Astrocyte (in vitro differentiated cells and primary cell): ENCODE measurements around the gene SPPL2A. TPM values are rescaled to one million over a fixed set of nuclear protein-coding genes. Genes with fewer than 3 reads are reported as not detected.

Experiments used
- DNase-seq: peaks from one replicate; pipeline ENCODE4 v3.0.0-alpha.2; 2010; ENCODE audit warnings: low read depth
- FAIRE-seq: peaks from 2 replicates; lab custom pipeline; 2011; peaks lifted over from hg19 to GRCh38; lab: Jason Lieb, UNC
- H2AFZ ChIP-seq: 2 replicates; pipeline ENCODE4 v1.6.0; 2012; ENCODE audit warnings: low read depth, low read length, inconsistent platforms
- H3K27ac ChIP-seq: 2 replicates; pipeline ENCODE4 v1.5.1; 2011; ENCODE audit warnings: low read depth, low read length, inconsistent platforms
- H3K27me3 ChIP-seq: 2 replicates; pipeline ENCODE4 v1.6.0; 2011; ENCODE audit warnings: low read length, inconsistent platforms; ENCODE audit not compliant: insufficient read depth
- H3K36me3 ChIP-seq: 2 replicates; pipeline ENCODE4 v1.5.1; 2011; ENCODE audit warnings: low read length, inconsistent platforms; ENCODE audit not compliant: insufficient read depth
- H3K4me1 ChIP-seq: 2 replicates; pipeline ENCODE4 v1.5.1; 2011; ENCODE audit warnings: low read length, inconsistent platforms; ENCODE audit not compliant: insufficient read depth
- H3K4me2 ChIP-seq: 2 replicates; pipeline ENCODE4 v1.6.0; 2012; ENCODE audit warnings: low read length, inconsistent platforms
- H3K4me3 ChIP-seq: 2 replicates; pipeline ENCODE4 v1.5.1; 2011; ENCODE audit warnings: low read depth, mild to moderate bottlenecking, low read length, inconsistent platforms; ENCODE audit not compliant: insufficient read depth
- H3K79me2 ChIP-seq: 2 replicates; pipeline ENCODE4 v1.6.0; 2012; ENCODE audit warnings: mild to moderate bottlenecking, low read length, inconsistent platforms; ENCODE audit not compliant: insufficient read depth
- H3K9ac ChIP-seq: 2 replicates; pipeline ENCODE4 v1.6.0; 2012; ENCODE audit warnings: mild to moderate bottlenecking, low read length, inconsistent platforms
- H3K9me3 ChIP-seq: 2 replicates; pipeline ENCODE4 v1.5.1; 2012; ENCODE audit warnings: low read depth, mild to moderate bottlenecking, low read length, inconsistent platforms; ENCODE audit not compliant: insufficient read depth
- H4K20me1 ChIP-seq: 2 replicates; pipeline ENCODE4 v1.6.0; 2012; ENCODE audit warnings: low read length, inconsistent platforms; ENCODE audit not compliant: insufficient read depth
- H3K27ac Mint-ChIP-seq: one replicate; pipeline ENCODE4 v1.8.0; 2021; ENCODE audit warnings: mild to moderate bottlenecking, mixed read lengths; ENCODE audit not compliant: unreplicated experiment
- H3K27me3 Mint-ChIP-seq: one replicate; pipeline ENCODE4 v1.8.0; 2021; ENCODE audit warnings: low read depth, mixed read lengths; ENCODE audit not compliant: unreplicated experiment
- H3K36me3 Mint-ChIP-seq: one replicate; pipeline ENCODE4 v1.8.0; 2021; ENCODE audit warnings: low read depth, mixed read lengths; ENCODE audit not compliant: unreplicated experiment
- H3K4me1 Mint-ChIP-seq: one replicate; pipeline ENCODE4 v1.8.0; 2021; ENCODE audit warnings: low read depth, mixed read lengths; ENCODE audit not compliant: unreplicated experiment
- H3K4me3 Mint-ChIP-seq: one replicate; pipeline ENCODE4 v1.8.0; 2021; ENCODE audit warnings: mild to moderate bottlenecking, moderate library complexity, mixed read lengths; ENCODE audit not compliant: unreplicated experiment
- H3K9me3 Mint-ChIP-seq: one replicate; pipeline ENCODE4 v1.8.0; 2021; ENCODE audit warnings: mild to moderate bottlenecking, mixed read lengths; ENCODE audit not compliant: unreplicated experiment
- EZH2 ChIP-seq: IDR thresholded peaks from 2 replicates; pipeline ENCODE4 v1.6.1; 2012; ENCODE audit warnings: mild to moderate bottlenecking, low read length, inconsistent platforms; ENCODE audit not compliant: insufficient read depth
- total RNA-seq: library from RNA; stranded (reverse); gene quantifications from 2 replicates; pipeline ENCODE4 v1.2.1, GENCODE V29; 2021
- TF ChIP-seq, protein P1 (sequence below): IDR thresholded peaks from 2 replicates; pipeline ENCODE4 v1.5.1; 2011; ENCODE audit warnings: low read depth, mild to moderate bottlenecking, inconsistent platforms, low read length, moderate library complexity; ENCODE audit not compliant: insufficient read depth

SPPL2A gene
- total RNA-seq, 1 donor from 2014 or later, result 56.0 TPM

DNA sequence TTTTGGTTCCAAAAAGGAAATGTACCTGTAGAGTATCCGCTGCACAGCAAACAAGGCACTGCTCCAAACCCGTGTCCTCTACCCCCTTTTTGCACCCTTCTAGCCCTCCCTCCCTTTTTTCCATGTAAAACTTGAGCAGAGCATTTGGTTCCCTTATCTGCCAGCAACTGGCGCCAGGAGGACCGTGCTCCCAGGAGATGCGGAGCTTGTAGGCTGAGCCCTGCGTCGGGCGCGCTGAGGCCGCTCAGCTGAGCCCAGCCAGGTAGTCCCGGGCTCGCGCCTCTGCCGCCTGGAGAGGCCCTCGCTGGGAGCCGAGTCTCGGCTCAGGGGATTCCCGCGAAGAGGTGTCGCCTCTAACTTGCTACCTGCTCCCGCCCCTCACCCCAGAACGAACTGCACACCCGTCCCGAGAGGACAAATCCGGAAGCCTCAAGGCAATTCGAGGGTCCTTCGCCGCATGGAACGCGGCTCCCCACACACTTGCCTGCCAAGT, 79.5 kb downstream of the SPPL2A start:
- H3K9me3 Mint-ChIP-seq, result no peaks in the 10 kb centered on the region
- H3K9ac ChIP-seq, result peak overlapping the region; percentile 95
- H3K4me3 ChIP-seq, result peak overlapping the region; percentile 94
- peaks cover 12% of the 10 kb centered on the region for H3K4me1 ChIP-seq
- DNase-seq (peak; percentile 47), FAIRE-seq (no peak)
- H4K20me1 ChIP-seq, result peaks cover 49% of the 10 kb centered on the region
- peak overlapping the region; percentile 90 for H3K27ac ChIP-seq
- TF ChIP-seq, protein P1, sequence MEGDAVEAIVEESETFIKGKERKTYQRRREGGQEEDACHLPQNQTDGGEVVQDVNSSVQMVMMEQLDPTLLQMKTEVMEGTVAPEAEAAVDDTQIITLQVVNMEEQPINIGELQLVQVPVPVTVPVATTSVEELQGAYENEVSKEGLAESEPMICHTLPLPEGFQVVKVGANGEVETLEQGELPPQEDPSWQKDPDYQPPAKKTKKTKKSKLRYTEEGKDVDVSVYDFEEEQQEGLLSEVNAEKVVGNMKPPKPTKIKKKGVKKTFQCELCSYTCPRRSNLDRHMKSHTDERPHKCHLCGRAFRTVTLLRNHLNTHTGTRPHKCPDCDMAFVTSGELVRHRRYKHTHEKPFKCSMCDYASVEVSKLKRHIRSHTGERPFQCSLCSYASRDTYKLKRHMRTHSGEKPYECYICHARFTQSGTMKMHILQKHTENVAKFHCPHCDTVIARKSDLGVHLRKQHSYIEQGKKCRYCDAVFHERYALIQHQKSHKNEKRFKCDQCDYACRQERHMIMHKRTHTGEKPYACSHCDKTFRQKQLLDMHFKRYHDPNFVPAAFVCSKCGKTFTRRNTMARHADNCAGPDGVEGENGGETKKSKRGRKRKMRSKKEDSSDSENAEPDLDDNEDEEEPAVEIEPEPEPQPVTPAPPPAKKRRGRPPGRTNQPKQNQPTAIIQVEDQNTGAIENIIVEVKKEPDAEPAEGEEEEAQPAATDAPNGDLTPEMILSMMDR, result no peak
- no peak for TF ChIP-seq EZH2
- peak overlapping the region; percentile 93 for H2AFZ ChIP-seq
- no peaks in the 10 kb centered on the region for H3K27me3 ChIP-seq
- H3K27me3 Mint-ChIP-seq, result no peaks in the 10 kb centered on the region
- H3K36me3 Mint-ChIP-seq, result peaks cover 2% of the 10 kb centered on the region
- H3K4me2 ChIP-seq, result peak overlapping the region; percentile 95
- H3K79me2 ChIP-seq, result peaks cover 54% of the 10 kb centered on the region
- H3K36me3 ChIP-seq, result peaks cover 2% of the 10 kb centered on the region
- peak overlapping the region; percentile 99 for H3K4me3 Mint-ChIP-seq
- H3K9me3 ChIP-seq, result no peaks in the 10 kb centered on the region
- peaks cover 13% of the 10 kb centered on the region for H3K4me1 Mint-ChIP-seq
- peak overlapping the region; percentile 94 for H3K27ac Mint-ChIP-seq

DNA sequence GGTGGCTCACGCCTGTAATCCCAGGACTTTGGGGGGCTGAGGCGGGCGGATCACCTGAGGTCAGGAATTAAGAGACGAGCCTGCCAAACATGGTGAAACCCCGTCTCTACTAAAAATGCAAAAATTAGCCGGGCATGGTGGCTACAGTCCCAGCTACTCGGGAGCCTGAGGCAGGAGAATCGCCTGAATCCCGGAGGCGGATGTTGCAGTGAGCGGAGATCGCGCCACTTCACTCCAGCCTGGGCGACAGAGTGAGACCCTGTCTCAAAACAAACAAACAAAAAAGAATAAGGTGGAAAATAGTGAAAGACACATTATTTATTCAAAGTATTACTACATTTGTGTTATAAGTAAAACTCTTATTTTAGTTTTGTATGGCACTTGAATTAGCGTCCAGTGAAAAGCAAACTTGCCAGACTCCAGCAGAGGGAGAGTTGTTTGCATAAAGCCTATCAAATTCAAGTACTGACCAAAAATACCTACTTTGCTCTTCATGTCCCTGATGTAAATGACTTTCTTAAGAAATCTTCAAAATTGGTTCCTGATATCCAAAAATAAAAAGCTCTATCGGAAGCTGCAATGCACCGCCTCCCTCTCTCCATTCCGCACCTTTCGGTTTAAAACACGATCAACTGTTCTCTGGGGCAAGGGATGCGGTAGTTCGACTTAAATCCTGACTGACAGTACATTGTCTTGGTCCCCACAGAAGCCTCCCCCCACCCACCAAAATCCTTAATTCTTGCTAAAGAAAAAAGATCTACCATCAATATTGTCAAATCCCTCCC, 80.1 kb downstream of the SPPL2A start:
- H2AFZ ChIP-seq, result no peak overlapping the region
- H3K4me2 ChIP-seq, result peak overlapping the region; percentile 95
- H3K4me3 Mint-ChIP-seq, result peak overlapping the region; percentile 99
- peak overlapping the region; percentile 95 for H3K9ac ChIP-seq
- H3K27ac Mint-ChIP-seq, result peak overlapping the region; percentile 62
- H3K9me3 Mint-ChIP-seq, result no peaks in the 10 kb centered on the region
- no peaks in the 10 kb centered on the region for H3K27me3 ChIP-seq
- H3K27me3 Mint-ChIP-seq, result no peaks in the 10 kb centered on the region
- peaks cover 59% of the 10 kb centered on the region for H3K79me2 ChIP-seq
- TF ChIP-seq, protein P1, result no peak
- TF ChIP-seq EZH2, result no peak
- peak overlapping the region; percentile 90 for H3K27ac ChIP-seq
- peaks cover 12% of the 10 kb centered on the region for H3K4me1 ChIP-seq
- H3K4me3 ChIP-seq, result peak overlapping the region; percentile 94
- FAIRE-seq (no peak), DNase-seq (no peak)
- H3K36me3 Mint-ChIP-seq, result peaks cover 2% of the 10 kb centered on the region
- H3K9me3 ChIP-seq, result no peaks in the 10 kb centered on the region
- peaks cover 13% of the 10 kb centered on the region for H3K4me1 Mint-ChIP-seq
- H3K36me3 ChIP-seq, result peaks cover 2% of the 10 kb centered on the region
- peaks cover 50% of the 10 kb centered on the region for H4K20me1 ChIP-seq

DNA sequence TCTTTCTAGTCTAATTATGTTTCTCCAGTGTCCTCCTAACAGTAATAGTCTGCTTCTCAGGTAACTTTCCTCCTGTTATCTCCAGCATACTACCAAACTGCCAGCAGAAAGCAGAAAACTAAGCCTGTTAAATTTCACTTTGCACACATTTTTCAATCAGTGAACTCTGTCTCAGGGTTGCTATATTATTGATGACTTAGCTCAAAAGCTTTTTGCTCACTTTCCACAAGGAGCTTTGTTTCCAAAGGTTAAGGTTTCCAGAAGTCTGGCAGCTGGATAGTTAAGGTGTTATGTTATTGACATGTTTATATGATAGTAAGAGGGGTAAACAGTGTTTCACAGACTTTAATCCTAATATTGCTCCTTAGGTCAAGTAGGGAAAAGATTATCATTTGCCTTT, 84.0 kb downstream of the SPPL2A start:
- Mint-ChIP-seq H3K27ac (no peak overlapping the region), H3K27me3 (no peaks in the 10 kb centered on the region), H3K4me3 (no peak overlapping the region), H3K36me3 (peaks cover 2% of the 10 kb centered on the region), H3K9me3 (no peaks in the 10 kb centered on the region), H3K4me1 (peaks cover 17% of the 10 kb centered on the region)
- Histone ChIP-seq H3K36me3 (peaks cover 2% of the 10 kb centered on the region), H3K27ac (no peak overlapping the region), H3K4me1 (peaks cover 6% of the 10 kb centered on the region), H2AFZ (no peak overlapping the region), H4K20me1 (peaks cover 68% of the 10 kb centered on the region), H3K9ac (no peak overlapping the region), H3K4me2 (no peak overlapping the region), H3K79me2 (peaks cover 95% of the 10 kb centered on the region), H3K27me3 (no peaks in the 10 kb centered on the region), H3K4me3 (no peak overlapping the region), H3K9me3 (no peaks in the 10 kb centered on the region)
- DNase-seq (no peak), FAIRE-seq (no peak)
- TF ChIP-seq, protein P1, result no peak
- TF ChIP-seq EZH2, result no peak
